Activated naive CD8-positive, alpha-beta T cell treated with anti-CD3 and anti-CD28 coated beads, Interleukin-2, amount 10 ng/mL, durations not matched to agents 7 days and 5 days (primary cell): ENCODE data around the gene NUDT17. TPM values are rescaled to one million over a fixed set of nuclear protein-coding genes. Genes with fewer than 3 reads are reported as not detected.
"Not testable (repeated sequence)": the region's sequence is repeated elsewhere in the genome, so short reads cannot be mapped to it uniquely, and the experiment has no call there.

Experiments
- ATAC-seq: fragments of 150-1000 bp; cut with Tn5 transposase; one replicate; pipeline ENCODE4 v1.10.0; 2021; ENCODE audit warnings: low read depth, moderate library complexity
- POLR2A ChIA-PET: fragments of 350-600 bp; sonication (Branson Sonifier 250); formaldehyde crosslinking; loops from one replicate; lab custom pipeline; 2021; ENCODE audit warnings: antibody characterized with exemption; lab: Charles Lee
- DNase-seq: peaks from one replicate; pipeline ENCODE4 v3.0.0; 2021
- H3K27ac Mint-ChIP-seq: one replicate; pipeline ENCODE4 v1.8.0; 2022; ENCODE audit warnings: mild to moderate bottlenecking, mixed read lengths
- H3K27me3 Mint-ChIP-seq: one replicate; pipeline ENCODE4 v1.8.0; 2022; ENCODE audit warnings: mild to moderate bottlenecking, moderate library complexity, mixed read lengths
- H3K36me3 Mint-ChIP-seq: one replicate; pipeline ENCODE4 v1.8.0; 2021; ENCODE audit warnings: mild to moderate bottlenecking, mixed read lengths
- H3K4me1 Mint-ChIP-seq: one replicate; pipeline ENCODE4 v1.8.0; 2021; ENCODE audit warnings: mixed read lengths
- H3K4me3 Mint-ChIP-seq: one replicate; pipeline ENCODE4 v1.8.0; 2022; ENCODE audit warnings: mild to moderate bottlenecking, moderate library complexity, mixed read lengths
- H3K9me3 Mint-ChIP-seq: one replicate; pipeline ENCODE4 v1.8.0; 2021; ENCODE audit warnings: mixed read lengths
- total RNA-seq, 2 experiments: library from RNA; stranded (reverse); gene quantifications; one replicate each; pipeline ENCODE4 v1.2.3, GENCODE V29; 2021

Gene NUDT17
- total RNA-seq, 2 experiments from 2014 or later = 2.9 to 3.5 TPM

DNA sequence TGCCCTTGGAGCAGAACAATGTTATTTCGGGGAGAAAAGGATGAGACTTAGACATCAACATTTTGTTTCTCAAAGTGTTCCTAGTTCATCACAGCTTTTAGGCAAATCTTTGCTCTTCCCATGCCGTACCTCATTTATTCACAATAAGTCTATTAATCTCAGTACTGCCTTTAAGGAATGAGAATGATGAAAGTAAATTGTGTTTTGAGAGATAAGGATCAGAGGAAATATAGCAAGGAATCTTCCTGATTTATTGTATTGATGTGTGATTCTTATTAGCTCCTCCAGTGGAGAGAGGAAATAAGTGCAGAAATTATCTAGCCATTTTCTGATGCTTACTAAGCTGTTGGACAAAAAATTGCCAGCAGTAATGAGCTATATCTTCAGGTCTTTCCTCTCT, 19.4 kb upstream of the NUDT17 start:
- Mint-ChIP-seq H3K4me1 (peaks cover 24% of the 10 kb centered on the region), H3K4me3 (peak overlapping the region; percentile 64), H3K36me3 (peaks cover 33% of the 10 kb centered on the region), H3K27me3 (no peaks in the 10 kb centered on the region), H3K9me3 (no peaks in the 10 kb centered on the region), H3K27ac (peak overlapping the region; percentile 38)
- POLR2A ChIA-PET = interaction anchor here (1.0 to 3.6 kb wide), 3 partner anchors 8 to 33 kb away, joined by 3 to 18 read pairs (median 4); partner anchors contain the start of genes NUDT17 and PIAS3
- DNase-seq (no peak), ATAC-seq (no peak)

- Mint-ChIP-seq H3K4me3 (no peak overlapping the region), H3K27me3 (no peaks in the 10 kb centered on the region), H3K36me3 (peaks cover 42% of the 10 kb centered on the region)
Observed at GRCh38 chr1:145827966-145828365, 17.5 kb upstream of the NUDT17 start.

GRCh38 chr1:145828367-145829026, 16.9 kb upstream of the NUDT17 start:
- peak overlapping the region; percentile 9 for H3K27ac Mint-ChIP-seq

More at GRCh38 chr1:145827966-145828365, 17.5 kb upstream of the NUDT17 start:
- DNase-seq (no peak), ATAC-seq (no peak)
- Mint-ChIP-seq H3K4me1 (peaks cover 22% of the 10 kb centered on the region), H3K9me3 (no peaks in the 10 kb centered on the region), H3K27ac (peak overlapping the region; percentile 40)
- POLR2A ChIA-PET = interaction anchor here (0.6 to 1.5 kb wide), 2 partner anchors 17 to 135 kb away, joined by 3 to 6 read pairs; no protein-coding TSS in a partner anchor

GRCh38 chr1:145830810-145831209, 14.6 kb upstream of the NUDT17 start:
- not testable (repeated sequence) for ATAC-seq, H3K4me3 Mint-ChIP-seq, H3K27me3 Mint-ChIP-seq, H3K9me3 Mint-ChIP-seq, H3K27ac Mint-ChIP-seq, DNase-seq
- H3K4me1 Mint-ChIP-seq = peaks cover 17% of the 10 kb centered on the region
- POLR2A ChIA-PET = interaction anchor here (0.7 kb wide), 1 partner anchor 23 kb away, joined by 4 read pairs; no protein-coding TSS in a partner anchor
- H3K36me3 Mint-ChIP-seq = peaks cover 47% of the 10 kb centered on the region

More at GRCh38 chr1:145828367-145829026, 16.9 kb upstream of the NUDT17 start:
- POLR2A ChIA-PET = interaction anchor here (1.5 kb wide), 1 partner anchor 16 kb away, joined by 6 read pairs; no protein-coding TSS in a partner anchor
- H3K4me1 Mint-ChIP-seq = peaks cover 25% of the 10 kb centered on the region
- DNase-seq (no peak), ATAC-seq (no peak)
- no peak overlapping the region for H3K4me3 Mint-ChIP-seq
- peaks cover 47% of the 10 kb centered on the region for H3K36me3 Mint-ChIP-seq
- H3K27me3 Mint-ChIP-seq = no peaks in the 10 kb centered on the region
- H3K9me3 Mint-ChIP-seq = no peaks in the 10 kb centered on the region

GRCh38 chr1:145837656-145838055, 7.8 kb upstream of the NUDT17 start:
- H3K4me1 Mint-ChIP-seq = peaks cover 3% of the 10 kb centered on the region
- no peaks in the 10 kb centered on the region for H3K9me3 Mint-ChIP-seq
- H3K36me3 Mint-ChIP-seq = peaks cover 14% of the 10 kb centered on the region
- no peak overlapping the region for H3K27ac Mint-ChIP-seq
- no peak for DNase-seq
- no peak overlapping the region for H3K4me3 Mint-ChIP-seq
- no peak for ATAC-seq
- H3K27me3 Mint-ChIP-seq = no peaks in the 10 kb centered on the region
- POLR2A ChIA-PET = no interaction called here

- H3K9me3 Mint-ChIP-seq = no peaks in the 10 kb centered on the region
- peaks cover 6% of the 10 kb centered on the region for H3K4me1 Mint-ChIP-seq
- POLR2A ChIA-PET = no interaction called here
- no peaks in the 10 kb centered on the region for H3K27me3 Mint-ChIP-seq
- H3K27ac Mint-ChIP-seq = no peak overlapping the region
- no peak overlapping the region for H3K4me3 Mint-ChIP-seq
- no peak for DNase-seq
- no peak for ATAC-seq
- peaks cover 6% of the 10 kb centered on the region for H3K36me3 Mint-ChIP-seq
Observed at GRCh38 chr1:145843031-145843430, 2.4 kb upstream of the NUDT17 start.

DNA sequence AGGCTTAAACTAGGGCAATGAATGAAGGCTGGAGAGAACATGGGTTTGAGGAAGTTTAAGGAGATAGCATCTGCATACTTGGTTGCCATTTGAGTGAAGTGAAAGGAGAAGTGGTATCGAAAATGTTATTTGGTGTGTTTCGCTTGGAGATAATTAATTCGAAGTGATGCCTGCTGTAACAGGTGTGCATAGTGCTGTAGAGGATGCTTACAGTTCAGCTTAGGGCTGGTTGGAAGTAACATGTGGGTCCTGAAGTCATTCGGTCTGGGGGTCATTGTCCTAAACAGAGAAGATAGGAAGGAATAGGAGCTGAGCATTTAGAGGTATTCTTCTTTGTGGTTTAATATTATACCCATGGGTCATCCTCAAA, 301 bp upstream of the NUDT17 start:
- Mint-ChIP-seq H3K36me3 (peaks cover 2% of the 10 kb centered on the region), H3K27ac (no peak overlapping the region), H3K9me3 (no peaks in the 10 kb centered on the region), H3K4me1 (peaks cover 6% of the 10 kb centered on the region), H3K27me3 (no peaks in the 10 kb centered on the region), H3K4me3 (no peak overlapping the region)
- POLR2A ChIA-PET = interaction anchor here (0.6 to 4.9 kb wide), 20 partner anchors 12 to 190 kb away, joined by 3 to 41 read pairs (median 5); partner anchors contain the start of genes ANKRD34A, ANKRD35, ITGA10 and LIX1L
- no peak for DNase-seq
- peak; percentile 50 for ATAC-seq

DNA sequence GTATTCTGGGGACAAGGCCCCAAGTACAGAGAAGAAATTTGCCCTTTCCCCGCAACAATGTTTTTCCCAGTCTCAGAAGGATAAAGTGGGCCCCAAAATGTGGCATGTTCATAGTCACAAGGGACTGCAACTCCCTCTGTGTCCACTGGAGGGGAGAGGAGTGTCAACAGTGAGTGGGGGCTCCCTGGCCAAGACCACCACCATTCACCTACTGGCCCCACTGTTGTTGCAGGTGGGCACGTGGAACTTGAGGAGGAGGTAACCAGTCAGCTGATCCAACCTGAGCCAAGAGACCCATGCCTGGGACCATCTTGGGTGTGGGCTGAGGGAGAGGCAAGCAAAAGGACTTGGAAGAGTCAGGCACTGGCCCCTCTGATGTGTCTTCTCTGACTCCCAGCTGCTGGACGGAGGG, 777 bp downstream of the NUDT17 start:
- ATAC-seq (peak; percentile 59), DNase-seq (peak; percentile 50)
- Mint-ChIP-seq H3K27ac (no peak overlapping the region), H3K4me1 (peaks cover 6% of the 10 kb centered on the region), H3K4me3 (no peak overlapping the region), H3K9me3 (no peaks in the 10 kb centered on the region), H3K36me3 (peaks cover 9% of the 10 kb centered on the region), H3K27me3 (no peaks in the 10 kb centered on the region)
- POLR2A ChIA-PET = interaction anchor here (1.0 to 4.9 kb wide), 8 partner anchors 12 to 151 kb away, joined by 3 to 41 read pairs (median 8); partner anchors contain the start of genes ANKRD35, PIAS3, POLR3C and RBM8A

- ATAC-seq (no peak), DNase-seq (no peak)
- Mint-ChIP-seq H3K27ac (no peak overlapping the region), H3K4me3 (no peak overlapping the region), H3K27me3 (no peaks in the 10 kb centered on the region), H3K9me3 (no peaks in the 10 kb centered on the region), H3K36me3 (peaks cover 11% of the 10 kb centered on the region), H3K4me1 (peaks cover 6% of the 10 kb centered on the region)
- POLR2A ChIA-PET = interaction anchor here (0.8 to 4.9 kb wide), 2 partner anchors 10 to 44 kb away, joined by 4 to 41 read pairs; partner anchors contain the start of gene PIAS3
Observed at GRCh38 chr1:145847827-145848226, 2.4 kb downstream of the NUDT17 start.

DNA sequence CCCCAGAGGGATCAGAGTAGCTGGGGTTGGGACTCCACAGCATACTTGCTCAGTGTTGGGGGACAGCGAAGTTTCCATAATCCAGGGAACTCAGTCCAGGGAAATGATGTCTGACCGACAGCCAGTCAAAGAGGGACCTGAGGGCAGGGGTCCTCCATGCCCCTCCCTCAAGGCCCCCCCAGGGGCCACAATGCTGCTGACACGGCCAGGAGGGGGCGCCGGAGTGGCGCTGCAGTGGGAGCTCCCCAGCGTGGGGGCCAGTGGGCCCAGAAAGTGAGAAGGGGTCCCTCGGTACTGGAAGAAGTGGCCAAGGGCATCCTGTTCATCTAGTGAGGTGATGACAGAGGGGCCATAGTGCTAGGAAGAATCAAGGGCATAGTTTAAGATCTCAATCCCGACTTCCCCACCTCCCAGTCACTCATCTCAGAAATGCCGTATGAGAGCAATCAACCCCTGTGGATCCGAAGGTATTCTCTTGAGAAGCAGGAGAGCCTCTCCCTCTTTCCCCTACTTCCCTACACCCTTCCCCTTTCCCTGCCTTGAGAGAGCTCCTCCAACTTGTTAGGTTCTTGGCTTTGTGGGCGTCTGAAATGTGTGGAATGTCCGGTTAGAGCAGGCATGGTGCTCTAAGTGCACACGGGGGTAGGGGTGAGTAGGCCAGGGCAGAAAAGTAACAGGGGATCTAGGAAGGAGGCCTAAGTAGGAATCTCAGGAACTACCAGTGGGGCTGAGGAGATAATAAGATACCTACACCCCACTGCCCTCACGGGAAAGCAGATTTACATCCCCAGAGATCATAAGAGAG, 4.1 kb downstream of the NUDT17 start:
- H3K4me3 Mint-ChIP-seq = no peak overlapping the region
- POLR2A ChIA-PET = interaction anchor here (1.2 kb wide), 1 partner anchor 9 kb away, joined by 5 read pairs; the partner anchor contains the start of gene PIAS3
- no peaks in the 10 kb centered on the region for H3K27me3 Mint-ChIP-seq
- DNase-seq = no peak
- H3K4me1 Mint-ChIP-seq = peaks cover 6% of the 10 kb centered on the region
- no peaks in the 10 kb centered on the region for H3K9me3 Mint-ChIP-seq
- H3K27ac Mint-ChIP-seq = no peak overlapping the region
- no peak for ATAC-seq
- H3K36me3 Mint-ChIP-seq = peaks cover 14% of the 10 kb centered on the region

DNA sequence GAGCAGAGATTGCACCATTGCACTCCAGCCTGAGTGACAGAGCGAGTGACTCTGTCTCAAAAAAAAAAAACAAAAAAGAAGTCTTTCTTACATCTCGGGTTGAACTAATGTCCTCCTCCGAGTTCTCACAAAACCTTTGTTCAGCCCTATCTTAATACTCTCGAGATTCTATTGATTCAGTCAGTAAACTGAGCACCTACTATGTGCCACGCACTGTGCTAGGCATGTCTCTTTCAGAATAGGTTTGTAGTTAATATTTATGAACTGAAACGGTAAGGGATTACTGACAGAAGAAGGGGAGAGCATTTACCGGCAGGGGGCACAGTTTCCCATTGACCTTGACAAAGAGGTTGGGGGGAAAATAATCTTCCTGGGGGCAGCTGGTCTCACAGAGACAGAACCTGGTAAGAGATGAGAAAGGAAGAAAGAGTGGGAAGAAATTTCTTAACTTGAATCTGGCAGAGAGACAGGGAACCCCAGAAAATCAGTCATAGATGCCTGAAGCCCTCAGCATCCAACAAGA, 10.1 kb downstream of the NUDT17 start:
- no peak for ATAC-seq
- no peak overlapping the region for H3K4me3 Mint-ChIP-seq
- H3K36me3 Mint-ChIP-seq = peaks cover 20% of the 10 kb centered on the region
- no peak overlapping the region for H3K27ac Mint-ChIP-seq
- H3K27me3 Mint-ChIP-seq = no peaks in the 10 kb centered on the region
- H3K4me1 Mint-ChIP-seq = peaks cover 9% of the 10 kb centered on the region
- no peaks in the 10 kb centered on the region for H3K9me3 Mint-ChIP-seq
- DNase-seq = no peak
- POLR2A ChIA-PET = no interaction called here

DNA sequence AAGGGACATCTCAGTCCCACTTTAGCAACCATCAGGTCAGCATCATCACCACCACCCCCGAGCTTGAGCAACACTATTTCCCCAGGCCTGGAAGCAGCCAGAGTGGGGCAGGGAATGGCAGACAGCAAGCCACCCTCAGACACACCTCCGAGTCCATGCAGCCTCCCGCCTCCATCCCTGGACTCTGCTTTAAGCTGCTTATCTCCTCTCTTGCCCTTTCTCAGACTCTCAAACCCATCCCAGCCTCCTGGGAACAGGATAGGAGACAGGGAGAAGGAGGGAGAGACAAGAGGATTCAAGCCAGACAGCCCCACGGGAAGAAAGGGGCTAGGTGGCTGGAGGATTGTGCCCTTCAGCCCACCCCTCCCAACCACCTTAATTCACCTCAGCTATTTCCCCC, 11.7 kb downstream of the NUDT17 start:
- ATAC-seq = no peak
- POLR2A ChIA-PET = interaction anchor here (1.2 to 4.0 kb wide), 6 partner anchors 11 to 179 kb away, joined by 4 to 41 read pairs (median 18); partner anchors contain the start of genes LIX1L, NUDT17, PEX11B and RBM8A
- no peak overlapping the region for H3K27ac Mint-ChIP-seq
- no peak overlapping the region for H3K4me3 Mint-ChIP-seq
- peaks cover 9% of the 10 kb centered on the region for H3K4me1 Mint-ChIP-seq
- no peaks in the 10 kb centered on the region for H3K9me3 Mint-ChIP-seq
- DNase-seq = no peak
- peaks cover 12% of the 10 kb centered on the region for H3K36me3 Mint-ChIP-seq
- H3K27me3 Mint-ChIP-seq = no peaks in the 10 kb centered on the region
